Stimulated activated CD4-positive, alpha-beta T cell treated with anti-CD3 and anti-CD28 coated beads, Interleukin-4, amount 100 ng/mL, for 48 hours (primary cell): ENCODE data around the gene EFNA3.
"Not testable (repeated sequence)": the region's sequence is repeated elsewhere in the genome, so short reads cannot be mapped to it uniquely, and the experiment has no call there.

Source experiments
- DNase-seq, 2 donors: peaks; one replicate each; pipeline ENCODE4 v3.0.0-alpha.2; 2020; ENCODE audit warnings: low read depth in 2 of 2

Gene EFNA3

GRCh38 chr1:155110826-155111225 lies 32.2 kb downstream of the EFNA3 start:
- no peak for DNase-seq

GRCh38 chr1:155113450-155113980 lies 34.9 kb downstream of the EFNA3 start:
- no peak for DNase-seq

- DNase-seq: no peak
Measured at GRCh38 chr1:155116113-155116764, 37.6 kb downstream of the EFNA3 start.

GRCh38 chr1:155117610-155118009 lies 39.0 kb downstream of the EFNA3 start:
- DNase-seq: no peak

GRCh38 chr1:155118090-155118489 lies 39.5 kb downstream of the EFNA3 start:
- DNase-seq: not testable (repeated sequence)

GRCh38 chr1:155120253-155120652 lies 41.6 kb downstream of the EFNA3 start:
- DNase-seq: no peak

GRCh38 chr1:155121249-155121648 lies 42.6 kb downstream of the EFNA3 start:
- no peak for DNase-seq

GRCh38 chr1:155122308-155122707 lies 43.7 kb downstream of the EFNA3 start:
- DNase-seq: no peak

GRCh38 chr1:155123801-155124200 lies 45.2 kb downstream of the EFNA3 start:
- no peak for DNase-seq

- DNase-seq: no peak
Measured at GRCh38 chr1:155124503-155125463, 46.1 kb downstream of the EFNA3 start.

GRCh38 chr1:155125511-155125945 lies 46.9 kb downstream of the EFNA3 start:
- no peak for DNase-seq

- no peak for DNase-seq
Measured at GRCh38 chr1:155125946-155126555, 47.4 kb downstream of the EFNA3 start.

GRCh38 chr1:155126556-155127104 lies 48.0 kb downstream of the EFNA3 start:
- DNase-seq: no peak

- peak in 1 of 2 donors; percentile 18 for DNase-seq
Measured at GRCh38 chr1:155127105-155127966, 48.7 kb downstream of the EFNA3 start, which contains the start of gene EFNA1. TSS of gene EFNA1 (plus strand) at chr1:155127876. CDS start at chr1:155127978, 102 bp downstream.

- no peak for DNase-seq
Measured at GRCh38 chr1:155127967-155128754, 49.5 kb downstream of the EFNA3 start.

- DNase-seq: no peak
Measured at GRCh38 chr1:155128755-155129473, 50.3 kb downstream of the EFNA3 start.

GRCh38 chr1:155130272-155131006 lies 51.8 kb downstream of the EFNA3 start:
- no peak for DNase-seq

GRCh38 chr1:155131285-155131684 lies 52.6 kb downstream of the EFNA3 start:
- DNase-seq: no peak

GRCh38 chr1:155131856-155132255 lies 53.2 kb downstream of the EFNA3 start:
- no peak for DNase-seq
